ENCODE results near the gene DMPK.

GRCh38 chr19:45816236-45817009 is 34.1 kb upstream of the DMPK start:
- TF ChIP-seq CTCF (IDR thresholded peaks at IDR 0.05): no peak
- no peak for TF ChIP-seq POLR2A (IDR thresholded peaks at IDR 0.05)

Data from body of pancreas (tissue), 4 donors.